Measurements from ENCODE around the gene CCDC82. TPM values are rescaled to one million over a fixed set of nuclear protein-coding genes. Genes with fewer than 3 reads are reported as not detected.

Gene CCDC82
- total RNA-seq, 1 experiment from 2014 or later = 25.3 TPM

DNA sequence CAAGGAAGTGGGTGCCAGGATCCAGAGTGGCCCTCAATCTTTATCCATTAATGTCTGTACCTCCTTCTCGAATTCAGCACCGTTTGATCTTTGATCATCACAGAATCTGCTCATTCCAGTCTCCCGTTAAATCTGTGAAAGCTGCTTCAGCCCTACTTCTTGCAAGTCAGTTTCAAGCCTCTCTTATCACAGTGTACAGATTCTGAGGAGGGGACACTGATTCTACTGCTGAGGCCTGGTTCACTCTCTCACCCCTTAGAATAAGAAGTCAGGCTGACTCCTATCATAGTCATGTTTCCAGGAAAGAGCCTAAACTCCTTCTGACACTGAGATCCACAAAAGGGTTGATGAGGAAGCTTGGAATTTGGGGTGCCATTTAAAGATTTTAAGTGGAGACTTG is 85.7 kb downstream of the CCDC82 start:
- H3K27me3 ChIP-seq (ENCODE audit: control insufficient read depth, insufficient read depth, low read length) = no peaks in the 10 kb centered on the region
- H3K9me3 ChIP-seq (ENCODE audit: control insufficient read depth, insufficient read depth, low read depth, low read length) = no peaks in the 10 kb centered on the region
- H3K27ac ChIP-seq (ENCODE audit: low read length) = peak overlapping the region; percentile 18
- intact Hi-C loops (cut with micrococcal nuclease; ENCODE audit: unreplicated experiment) = no loop called here
- ChIA-PET CTCF (interaction anchor here (1.0 kb wide), 1 partner anchor 39 kb away, joined by 3 read pairs; the partner anchor contains the start of gene MAML2), POLR2A (no interaction called here)
- H3K4me3 ChIP-seq (ENCODE audit: low read depth in 2 of 2, low read length in 2 of 2) = peak overlapping the region in 1 of 2 experiments; percentile 9; a peak in 2 of 4 replicates
- H3K36me3 ChIP-seq (ENCODE audit: control insufficient read depth, insufficient read depth, low read length) = no peaks in the 10 kb centered on the region
- no peak for ATAC-seq
- TF ChIP-seq, protein P1, sequence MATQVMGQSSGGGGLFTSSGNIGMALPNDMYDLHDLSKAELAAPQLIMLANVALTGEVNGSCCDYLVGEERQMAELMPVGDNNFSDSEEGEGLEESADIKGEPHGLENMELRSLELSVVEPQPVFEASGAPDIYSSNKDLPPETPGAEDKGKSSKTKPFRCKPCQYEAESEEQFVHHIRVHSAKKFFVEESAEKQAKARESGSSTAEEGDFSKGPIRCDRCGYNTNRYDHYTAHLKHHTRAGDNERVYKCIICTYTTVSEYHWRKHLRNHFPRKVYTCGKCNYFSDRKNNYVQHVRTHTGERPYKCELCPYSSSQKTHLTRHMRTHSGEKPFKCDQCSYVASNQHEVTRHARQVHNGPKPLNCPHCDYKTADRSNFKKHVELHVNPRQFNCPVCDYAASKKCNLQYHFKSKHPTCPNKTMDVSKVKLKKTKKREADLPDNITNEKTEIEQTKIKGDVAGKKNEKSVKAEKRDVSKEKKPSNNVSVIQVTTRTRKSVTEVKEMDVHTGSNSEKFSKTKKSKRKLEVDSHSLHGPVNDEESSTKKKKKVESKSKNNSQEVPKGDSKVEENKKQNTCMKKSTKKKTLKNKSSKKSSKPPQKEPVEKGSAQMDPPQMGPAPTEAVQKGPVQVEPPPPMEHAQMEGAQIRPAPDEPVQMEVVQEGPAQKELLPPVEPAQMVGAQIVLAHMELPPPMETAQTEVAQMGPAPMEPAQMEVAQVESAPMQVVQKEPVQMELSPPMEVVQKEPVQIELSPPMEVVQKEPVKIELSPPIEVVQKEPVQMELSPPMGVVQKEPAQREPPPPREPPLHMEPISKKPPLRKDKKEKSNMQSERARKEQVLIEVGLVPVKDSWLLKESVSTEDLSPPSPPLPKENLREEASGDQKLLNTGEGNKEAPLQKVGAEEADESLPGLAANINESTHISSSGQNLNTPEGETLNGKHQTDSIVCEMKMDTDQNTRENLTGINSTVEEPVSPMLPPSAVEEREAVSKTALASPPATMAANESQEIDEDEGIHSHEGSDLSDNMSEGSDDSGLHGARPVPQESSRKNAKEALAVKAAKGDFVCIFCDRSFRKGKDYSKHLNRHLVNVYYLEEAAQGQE (IDR thresholded peaks at IDR 0.05; ENCODE audit: insufficient read depth in 1 of 2, low read depth in 2 of 2, low read length in 1 of 2) = no peak
- TF ChIP-seq TCF7L2 (IDR thresholded peaks at IDR 0.05; ENCODE audit: low read depth, low read length) (no peak), SIN3A (IDR thresholded peaks at IDR 0.05; ENCODE audit: borderline replicate concordance, insufficient read depth, low read depth, low read length) (no peak), POLR2AphosphoS5 (IDR thresholded peaks at IDR 0.05; ENCODE audit: low read depth, low read length) (no peak)
- TF ChIP-seq, protein P2, sequence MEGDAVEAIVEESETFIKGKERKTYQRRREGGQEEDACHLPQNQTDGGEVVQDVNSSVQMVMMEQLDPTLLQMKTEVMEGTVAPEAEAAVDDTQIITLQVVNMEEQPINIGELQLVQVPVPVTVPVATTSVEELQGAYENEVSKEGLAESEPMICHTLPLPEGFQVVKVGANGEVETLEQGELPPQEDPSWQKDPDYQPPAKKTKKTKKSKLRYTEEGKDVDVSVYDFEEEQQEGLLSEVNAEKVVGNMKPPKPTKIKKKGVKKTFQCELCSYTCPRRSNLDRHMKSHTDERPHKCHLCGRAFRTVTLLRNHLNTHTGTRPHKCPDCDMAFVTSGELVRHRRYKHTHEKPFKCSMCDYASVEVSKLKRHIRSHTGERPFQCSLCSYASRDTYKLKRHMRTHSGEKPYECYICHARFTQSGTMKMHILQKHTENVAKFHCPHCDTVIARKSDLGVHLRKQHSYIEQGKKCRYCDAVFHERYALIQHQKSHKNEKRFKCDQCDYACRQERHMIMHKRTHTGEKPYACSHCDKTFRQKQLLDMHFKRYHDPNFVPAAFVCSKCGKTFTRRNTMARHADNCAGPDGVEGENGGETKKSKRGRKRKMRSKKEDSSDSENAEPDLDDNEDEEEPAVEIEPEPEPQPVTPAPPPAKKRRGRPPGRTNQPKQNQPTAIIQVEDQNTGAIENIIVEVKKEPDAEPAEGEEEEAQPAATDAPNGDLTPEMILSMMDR (IDR thresholded peaks at IDR 0.05) = no peak
- no peak for DNase-seq (ENCODE audit: low read depth, low spot score)
- in situ Hi-C loops (cut with HindIII; ENCODE audit: low pct_unique_long_range_greater_than_20kb, low sequenced_read_pairs) = no loop called here
- H3K4me1 ChIP-seq (ENCODE audit: control insufficient read depth, insufficient read depth, low read length) = peaks cover 53% of the 10 kb centered on the region
- no TSS peak for BruUV-seq (replicated peaks)

DNA sequence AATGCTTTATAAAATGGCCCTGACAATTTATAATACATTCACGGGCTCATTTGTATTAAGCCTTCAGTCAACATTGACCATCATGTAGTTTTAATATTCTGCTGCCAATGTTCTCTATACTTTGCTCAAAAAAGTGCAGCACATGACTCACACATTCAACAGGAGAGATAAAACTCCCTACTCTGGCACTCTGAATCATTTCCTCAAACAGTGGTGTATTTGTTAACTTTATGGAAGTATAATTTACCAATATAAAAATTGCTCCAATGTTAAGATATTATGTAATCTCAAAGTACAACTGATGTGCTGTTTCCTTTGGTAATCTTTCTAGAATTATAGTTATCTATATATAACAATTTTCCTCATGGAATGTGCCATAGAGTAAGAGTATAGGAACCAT is 86.6 kb downstream of the CCDC82 start:
- ATAC-seq (no peak), DNase-seq (ENCODE audit: low read depth, low spot score) (no peak)
- Histone ChIP-seq H3K4me3 (ENCODE audit: low read depth in 2 of 2, low read length in 2 of 2) (no peak overlapping the region), H3K9me3 (ENCODE audit: control insufficient read depth, insufficient read depth, low read depth, low read length) (no peaks in the 10 kb centered on the region), H3K27me3 (ENCODE audit: control insufficient read depth, insufficient read depth, low read length) (no peaks in the 10 kb centered on the region), H3K27ac (ENCODE audit: low read length) (peak overlapping the region; percentile 18), H3K4me1 (ENCODE audit: control insufficient read depth, insufficient read depth, low read length) (peaks cover 44% of the 10 kb centered on the region), H3K36me3 (ENCODE audit: control insufficient read depth, insufficient read depth, low read length) (no peaks in the 10 kb centered on the region)
- CTCF ChIA-PET = no interaction called here
- no TSS peak for BruUV-seq (replicated peaks)
- POLR2A ChIA-PET = no interaction called here
- TF ChIP-seq TCF7L2 (IDR thresholded peaks at IDR 0.05; ENCODE audit: low read depth, low read length) = no peak
- intact Hi-C loops (cut with micrococcal nuclease; ENCODE audit: unreplicated experiment) = no loop called here
- in situ Hi-C loops (cut with HindIII; ENCODE audit: low pct_unique_long_range_greater_than_20kb, low sequenced_read_pairs) = no loop called here

Small RNA genes lying within 50 kb of the gene (microRNA-seq; reads per million reads assigned to microRNA genes)
- gene MIR1260B (ENCODE audit: unreplicated experiment) = not detected

Other genes with a start within 250 kb of the CCDC82 start
- gene MAML2, start 46.7 kb downstream of the CCDC82 start, total RNA-seq (2021; ENCODE audit: unreplicated experiment) = 2.9 TPM
- 9.6 TPM for gene JRKL, start 101 bp upstream of the CCDC82 start, total RNA-seq (2021; ENCODE audit: unreplicated experiment)

All from Panc1 (cell line).